Measurements from ENCODE around the gene SOAT2.

DNA sequence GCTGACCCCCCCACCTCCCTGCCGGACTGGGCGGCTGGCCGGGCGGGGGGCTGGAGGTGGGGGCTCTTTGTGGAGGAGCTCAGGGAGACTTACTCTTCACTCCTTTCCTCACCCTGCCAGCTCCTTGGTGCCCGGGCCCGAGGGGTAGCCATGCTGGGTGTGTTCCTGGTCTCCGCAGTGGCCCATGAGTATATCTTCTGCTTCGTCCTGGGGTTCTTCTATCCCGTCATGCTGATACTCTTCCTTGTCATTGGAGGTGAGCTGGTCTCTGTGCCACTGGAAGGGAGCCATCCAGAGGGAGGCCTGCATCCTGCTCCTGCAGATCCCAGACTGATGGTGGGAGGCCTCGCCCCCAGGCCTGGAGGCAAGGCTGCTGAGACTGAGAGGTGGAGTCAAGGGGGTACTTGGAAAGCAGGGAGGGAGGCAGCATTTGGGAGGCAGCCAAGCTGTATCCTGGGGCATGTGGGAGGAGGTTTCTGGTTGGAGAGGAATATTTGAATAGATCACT is 19.7 kb downstream of the SOAT2 start:
- TF ChIP-seq CTCF (IDR thresholded peaks at IDR 0.05) (no peak), EZH2phosphoT487 (IDR thresholded peaks at IDR 0.05) (no peak), EZH2 (IDR thresholded peaks at IDR 0.05) (no peak)
